ENCODE results near the gene ATP5PB.

Gene ATP5PB

GRCh38 chr1:111420377-111420776 is 28.9 kb upstream of the ATP5PB start:
- FAIRE-seq (no peak), DNase-seq (ENCODE audit: insufficient read length) (no peak)
- no peak for TF ChIP-seq POLR2A (IDR thresholded peaks at IDR 0.05; ENCODE audit: low read depth, low read length)
- no peak for TF ChIP-seq POLR2AphosphoS5 (IDR thresholded peaks at IDR 0.05; ENCODE audit: low read depth, low read length)
- no peak for TF ChIP-seq TAF1 (IDR thresholded peaks at IDR 0.05; ENCODE audit: borderline replicate concordance, low read depth, low read length)

- DNase-seq (ENCODE audit: insufficient read length) (no peak), FAIRE-seq (no peak)
- no peak for TF ChIP-seq POLR2A (IDR thresholded peaks at IDR 0.05; ENCODE audit: low read depth, low read length)
- TF ChIP-seq POLR2AphosphoS5 (IDR thresholded peaks at IDR 0.05; ENCODE audit: low read depth, low read length) = no peak
- TF ChIP-seq TAF1 (IDR thresholded peaks at IDR 0.05; ENCODE audit: borderline replicate concordance, low read depth, low read length) = no peak
Measured at GRCh38 chr1:111422546-111423391, 26.5 kb upstream of the ATP5PB start.

- TF ChIP-seq POLR2A (IDR thresholded peaks at IDR 0.05; ENCODE audit: low read depth, low read length) = no peak
- no peak for TF ChIP-seq POLR2AphosphoS5 (IDR thresholded peaks at IDR 0.05; ENCODE audit: low read depth, low read length)
- no peak for TF ChIP-seq TAF1 (IDR thresholded peaks at IDR 0.05; ENCODE audit: borderline replicate concordance, low read depth, low read length)
- DNase-seq (ENCODE audit: insufficient read length) = no peak
Measured at GRCh38 chr1:111424281-111424680, 25.0 kb upstream of the ATP5PB start.

GRCh38 chr1:111436726-111437125 is 12.5 kb upstream of the ATP5PB start:
- DNase-seq (ENCODE audit: insufficient read length) = no peak
- TF ChIP-seq TAF1 (IDR thresholded peaks at IDR 0.05; ENCODE audit: borderline replicate concordance, low read depth, low read length) (no peak), POLR2A (IDR thresholded peaks at IDR 0.05; ENCODE audit: low read depth, low read length) (no peak), POLR2AphosphoS5 (IDR thresholded peaks at IDR 0.05; ENCODE audit: low read depth, low read length) (no peak)
- FAIRE-seq = peak; percentile 73

More at GRCh38 chr1:111424281-111424680, 25.0 kb upstream of the ATP5PB start:
- FAIRE-seq = no peak

- FAIRE-seq (no peak), DNase-seq (ENCODE audit: insufficient read length) (no peak)
- TF ChIP-seq POLR2AphosphoS5 (IDR thresholded peaks at IDR 0.05; ENCODE audit: low read depth, low read length) (no peak), POLR2A (IDR thresholded peaks at IDR 0.05; ENCODE audit: low read depth, low read length) (no peak), TAF1 (IDR thresholded peaks at IDR 0.05; ENCODE audit: borderline replicate concordance, low read depth, low read length) (no peak)
Measured at GRCh38 chr1:111439461-111440351, 9.6 kb upstream of the ATP5PB start.

- FAIRE-seq (peak; percentile 24), DNase-seq (ENCODE audit: insufficient read length) (no peak)
- TF ChIP-seq TAF1 (IDR thresholded peaks at IDR 0.05; ENCODE audit: borderline replicate concordance, low read depth, low read length) (no peak), POLR2AphosphoS5 (IDR thresholded peaks at IDR 0.05; ENCODE audit: low read depth, low read length) (no peak), POLR2A (IDR thresholded peaks at IDR 0.05; ENCODE audit: low read depth, low read length) (no peak)
Measured at GRCh38 chr1:111441573-111442192, 7.6 kb upstream of the ATP5PB start.

GRCh38 chr1:111442457-111442856 is 6.8 kb upstream of the ATP5PB start:
- TF ChIP-seq TAF1 (IDR thresholded peaks at IDR 0.05; ENCODE audit: borderline replicate concordance, low read depth, low read length) (no peak), POLR2A (IDR thresholded peaks at IDR 0.05; ENCODE audit: low read depth, low read length) (no peak), POLR2AphosphoS5 (IDR thresholded peaks at IDR 0.05; ENCODE audit: low read depth, low read length) (no peak)
- DNase-seq (ENCODE audit: insufficient read length) = no peak
- FAIRE-seq = no peak

- no peak for FAIRE-seq
- DNase-seq (ENCODE audit: insufficient read length) = no peak
- TF ChIP-seq POLR2A (IDR thresholded peaks at IDR 0.05; ENCODE audit: low read depth, low read length) (no peak), POLR2AphosphoS5 (IDR thresholded peaks at IDR 0.05; ENCODE audit: low read depth, low read length) (no peak), TAF1 (IDR thresholded peaks at IDR 0.05; ENCODE audit: borderline replicate concordance, low read depth, low read length) (no peak)
Measured at GRCh38 chr1:111444031-111444430, 5.2 kb upstream of the ATP5PB start.

GRCh38 chr1:111446546-111446945 is 2.7 kb upstream of the ATP5PB start:
- FAIRE-seq (no peak), DNase-seq (ENCODE audit: insufficient read length) (no peak)
- no peak for TF ChIP-seq POLR2AphosphoS5 (IDR thresholded peaks at IDR 0.05; ENCODE audit: low read depth, low read length)
- no peak for TF ChIP-seq POLR2A (IDR thresholded peaks at IDR 0.05; ENCODE audit: low read depth, low read length)

GRCh38 chr1:111446967-111447892 is 2.0 kb upstream of the ATP5PB start:
- no peak for DNase-seq (ENCODE audit: insufficient read length)
- FAIRE-seq = no peak
- no peak for TF ChIP-seq POLR2AphosphoS5 (IDR thresholded peaks at IDR 0.05; ENCODE audit: low read depth, low read length)
- TF ChIP-seq TAF1 (IDR thresholded peaks at IDR 0.05; ENCODE audit: borderline replicate concordance, low read depth, low read length) = no peak
- no peak for TF ChIP-seq POLR2A (IDR thresholded peaks at IDR 0.05; ENCODE audit: low read depth, low read length)
